GM19025 (cell line): ENCODE measurements around the gene TAOK1.
A peak's percentile ranks its signal among the peaks of the same experiment; 100 is the strongest.

Experiments used
- ATAC-seq: cut with Tn5 transposase; IDR thresholded peaks from one replicate; pipeline ENCODE4 v1.9.1; 2021; ENCODE audit warnings: mild to moderate bottlenecking, low read depth, moderate library complexity; ENCODE audit not compliant: unreplicated experiment

TAOK1 gene

GRCh38 chr17:29567554-29568330 lies 177.6 kb downstream of the TAOK1 start:
- peak; percentile 23 for ATAC-seq

GRCh38 chr17:29568331-29569244 lies 178.4 kb downstream of the TAOK1 start, which contains the start of gene TP53I13:
Gene TP53I13, plus strand, starts transcription at chr17:29568701. Its CDS starts 58 bp downstream, at chr17:29568759.
- ATAC-seq: peak; percentile 36

GRCh38 chr17:29569245-29569950 lies 179.2 kb downstream of the TAOK1 start:
- no peak for ATAC-seq

- no peak for ATAC-seq
Measured at GRCh38 chr17:29570521-29570920, 180.4 kb downstream of the TAOK1 start.

DNA sequence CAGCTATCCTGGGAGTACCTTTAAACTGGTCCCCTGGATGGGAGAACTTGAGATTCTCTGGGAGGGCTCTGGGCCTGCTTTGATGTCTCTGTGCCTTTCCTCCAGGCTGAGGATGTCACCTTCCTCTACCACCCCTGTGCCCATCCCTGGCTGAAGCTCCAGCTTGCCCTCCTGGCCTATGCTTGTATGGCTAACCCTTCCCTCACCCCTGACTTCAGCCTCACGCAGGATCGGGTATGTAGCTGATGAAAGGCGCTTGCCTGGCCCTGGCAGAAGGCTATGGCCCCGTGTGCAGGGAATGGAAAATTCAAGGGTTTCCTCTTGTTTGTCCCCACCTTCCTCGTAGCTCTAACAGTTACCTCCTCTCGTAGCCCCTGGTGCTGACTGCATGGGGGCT lies 181.3 kb downstream of the TAOK1 start:
- no peak for ATAC-seq

DNA sequence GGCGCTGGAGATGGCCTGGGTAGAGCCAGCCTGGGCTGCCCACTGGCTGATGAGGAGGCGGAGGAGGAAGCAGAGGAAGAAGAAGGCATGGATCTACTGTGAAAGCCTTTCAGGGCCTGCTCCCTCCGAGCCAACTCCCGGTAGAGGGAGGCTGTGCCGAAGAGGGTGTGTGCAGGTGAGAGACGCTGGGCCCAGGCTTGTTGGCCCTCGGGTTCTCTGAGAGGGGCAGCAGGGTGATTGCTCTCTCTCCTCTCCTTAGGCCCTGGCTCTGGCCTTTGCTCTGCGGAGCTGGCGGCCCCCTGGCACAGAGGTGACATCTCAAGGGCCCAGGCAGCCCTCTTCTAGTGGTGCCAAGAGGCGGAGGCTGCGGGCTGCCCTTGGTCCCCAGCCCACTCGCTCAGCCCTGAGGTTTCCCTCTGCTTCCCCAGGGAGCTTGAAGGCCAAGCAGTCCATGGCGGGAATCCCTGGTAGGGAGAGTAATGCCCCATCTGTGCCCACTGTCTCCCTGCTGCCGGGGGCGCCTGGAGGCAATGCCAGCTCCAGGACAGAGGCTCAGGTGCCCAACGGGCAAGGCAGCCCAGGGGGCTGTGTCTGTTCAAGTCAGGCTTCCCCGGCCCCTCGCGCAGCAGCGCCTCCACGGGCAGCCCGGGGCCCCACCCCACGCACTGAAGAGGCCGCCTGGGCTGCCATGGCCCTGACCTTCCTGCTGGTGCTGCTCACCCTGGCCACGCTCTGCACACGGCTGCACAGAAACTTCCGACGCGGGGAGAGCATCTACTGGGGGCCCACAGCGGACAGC lies 181.9 kb downstream of the TAOK1 start:
- no peak for ATAC-seq

DNA sequence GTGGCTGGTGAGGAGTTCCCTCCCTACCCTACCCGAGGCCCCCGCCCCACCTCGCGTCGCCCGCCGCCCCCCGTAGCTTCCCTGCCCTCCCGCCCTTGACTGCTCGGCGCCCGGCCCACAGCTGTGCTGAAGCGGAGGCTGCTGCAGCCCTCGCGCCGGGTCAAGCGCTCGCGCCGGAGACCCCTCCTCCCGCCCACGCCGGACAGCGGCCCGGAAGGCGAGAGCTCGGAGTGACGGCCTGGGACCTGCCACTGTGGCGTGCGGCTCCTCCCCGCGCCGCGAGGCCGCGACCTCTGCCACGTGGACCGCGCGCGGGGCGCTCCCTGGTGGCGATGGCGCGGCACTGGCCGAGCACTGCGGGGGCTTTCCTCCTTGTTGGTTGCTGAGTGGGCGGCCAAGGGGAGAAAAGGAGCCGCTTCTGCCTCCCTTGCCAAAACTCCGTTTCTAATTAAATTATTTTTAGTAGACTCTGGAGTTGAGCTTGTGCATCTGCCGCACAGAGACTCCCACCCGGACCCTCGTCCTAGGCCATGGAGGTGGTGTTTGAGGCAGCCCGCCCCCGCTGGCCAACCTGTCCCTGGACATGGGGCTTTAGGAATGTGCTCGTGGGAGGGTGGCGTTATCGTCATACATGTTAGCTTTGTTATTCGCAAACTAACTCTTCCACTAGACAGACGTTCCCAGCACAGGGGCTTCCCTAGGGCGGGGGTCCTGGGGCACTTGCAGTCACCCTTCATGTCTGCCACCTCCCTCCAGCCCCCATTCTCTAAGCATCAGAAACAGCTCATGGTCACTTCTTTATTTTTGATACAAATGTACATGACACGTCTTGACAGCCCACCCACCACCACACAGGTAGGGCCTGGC lies 182.8 kb downstream of the TAOK1 start:
- no peak for ATAC-seq

DNA sequence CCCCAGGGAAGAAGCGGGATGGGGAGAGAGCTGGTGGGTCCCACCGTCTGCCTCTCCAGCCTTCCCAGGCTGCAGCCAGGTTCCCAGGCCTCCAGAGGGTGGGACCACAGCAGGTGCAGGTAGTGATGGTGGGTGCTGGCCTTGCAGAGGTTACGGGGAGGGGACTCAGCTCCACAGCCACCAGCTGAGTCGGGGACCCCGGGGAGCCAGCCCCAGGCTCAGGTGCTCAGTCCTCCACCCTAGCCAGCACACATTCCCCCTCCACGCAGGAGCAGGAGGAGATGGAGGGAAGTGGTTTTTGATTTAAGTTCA lies 183.4 kb downstream of the TAOK1 start:
- ATAC-seq: no peak

DNA sequence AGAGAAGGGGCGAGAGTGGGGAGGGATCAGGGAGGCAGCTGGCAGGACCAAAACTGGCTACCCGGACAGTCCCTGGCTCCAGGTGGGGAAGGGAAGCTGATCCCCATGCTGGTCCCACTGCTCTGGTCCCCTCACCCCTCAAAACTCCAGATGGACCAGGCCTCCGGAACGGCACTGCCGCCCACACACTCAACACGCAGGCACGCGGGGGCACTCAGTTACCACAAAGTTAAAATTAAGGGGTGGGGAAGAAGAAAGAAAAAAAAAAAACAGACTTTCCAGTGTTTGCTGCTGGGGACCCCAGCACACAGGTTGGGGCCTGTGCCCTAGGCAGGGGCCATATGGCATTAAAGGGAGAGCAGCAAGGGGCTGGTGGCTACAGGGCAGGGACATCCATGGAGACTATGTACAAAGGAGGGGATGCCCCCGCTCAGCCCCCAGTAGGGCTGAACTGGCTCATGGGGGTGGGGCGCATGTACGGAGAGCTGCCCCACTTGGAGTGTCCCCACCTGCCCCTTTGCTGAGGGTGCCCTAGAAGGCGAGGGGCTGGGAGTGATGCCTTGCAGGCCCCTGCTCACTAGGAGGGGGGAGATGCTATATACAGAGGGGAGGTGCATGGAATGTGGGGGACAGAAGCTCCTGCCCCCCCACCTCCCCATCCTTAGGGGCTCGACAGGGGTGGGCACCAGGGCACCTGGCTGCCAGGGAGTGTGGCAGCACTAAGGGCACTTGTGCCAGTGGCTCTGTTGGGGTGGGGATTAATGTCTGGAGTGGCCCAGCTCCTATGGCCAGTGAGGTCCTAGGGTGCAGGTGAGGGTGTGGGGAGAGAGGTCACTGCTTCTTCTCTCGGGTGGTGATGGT lies 183.9 kb downstream of the TAOK1 start:
- no peak for ATAC-seq

GRCh38 chr17:29574732-29575510 lies 184.8 kb downstream of the TAOK1 start:
- ATAC-seq: no peak

DNA sequence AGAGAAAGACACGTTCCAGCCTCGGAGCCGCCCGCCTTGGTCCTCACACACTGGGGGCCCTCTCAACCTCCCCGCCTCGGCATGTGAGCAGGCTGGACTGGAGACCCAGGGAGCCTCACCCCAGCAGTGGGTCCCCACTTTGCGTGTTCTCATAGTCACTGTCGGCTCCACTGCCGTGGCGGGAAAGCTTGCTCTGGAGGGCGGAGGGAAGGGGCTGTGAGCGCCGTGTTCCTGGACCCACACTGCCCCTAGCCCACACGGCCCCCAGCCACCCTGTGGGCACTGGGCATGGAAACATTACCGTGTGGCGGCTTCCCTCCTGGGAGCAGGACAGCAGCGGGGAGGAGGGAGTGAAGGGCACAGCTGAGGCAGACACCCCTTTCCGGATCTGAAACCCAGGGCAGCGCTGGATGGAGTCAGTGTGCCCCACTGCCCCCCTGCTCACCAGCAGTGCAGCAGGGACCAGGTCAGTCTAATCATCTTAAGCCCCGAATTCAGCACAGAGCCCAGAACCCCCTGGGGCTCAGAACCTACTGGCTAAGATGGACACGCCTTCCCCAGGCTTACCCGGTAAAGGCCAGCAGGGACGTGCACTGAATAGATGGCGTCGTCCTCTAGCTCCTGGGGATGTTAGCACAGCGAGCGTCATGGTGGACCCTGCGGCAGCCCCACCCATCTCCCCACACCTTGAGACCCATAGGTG lies 185.5 kb downstream of the TAOK1 start:
- ATAC-seq: no peak

- no peak for ATAC-seq
Measured at GRCh38 chr17:29576214-29577000, 186.2 kb downstream of the TAOK1 start.

DNA sequence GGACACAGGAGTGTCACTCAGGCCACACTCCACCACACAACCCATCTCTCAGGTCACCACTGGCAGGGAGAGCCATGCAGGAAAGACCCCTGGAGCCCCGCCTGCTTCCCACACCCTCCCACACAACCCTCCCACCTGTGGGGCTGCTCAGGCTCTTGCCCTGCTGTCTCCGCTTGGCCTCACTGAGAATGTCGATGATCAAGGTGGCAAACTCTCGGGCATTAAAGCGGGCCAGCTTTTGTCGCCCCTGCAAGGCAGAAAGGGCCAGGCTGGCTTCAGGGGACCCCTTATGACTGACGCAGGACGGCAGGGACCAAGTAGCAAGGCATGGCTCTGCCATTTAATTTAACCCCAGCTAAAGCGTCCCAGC lies 186.8 kb downstream of the TAOK1 start:
- ATAC-seq: no peak

GRCh38 chr17:29577385-29578211 lies 187.4 kb downstream of the TAOK1 start:
- no peak for ATAC-seq
